Measurements from ENCODE around the gene GADD45B. TPM values are rescaled to one million over a fixed set of nuclear protein-coding genes. Genes with fewer than 3 reads are reported as not detected.

The GADD45B gene
- total and polyA plus RNA-seq, 2 donors (not counting 3 experiments of a cell fraction or from before 2014, with no cell fraction given): 61.3 to 267 TPM

- intact Hi-C loops (cut with micrococcal nuclease) (no loop called here), dilution Hi-C loops (cut with MboI; ENCODE audit: extremely low pct_ligation_motif_present, low sequenced_read_pairs) (no loop called here)
- BruUV-seq (replicated peaks): no TSS peak
- FAIRE-seq (no peak), DNase-seq (ENCODE audit: low read depth, low spot score) (no peak)
- POLR2A ChIA-PET: no interaction called here
- no peak for TF ChIP-seq EZH2 (IDR thresholded peaks at IDR 0.05; ENCODE audit: borderline replicate concordance, low read depth, low read length, severe bottlenecking)
- CTCF ChIA-PET: no interaction called here
- Histone ChIP-seq H3K9me3 (replicated peaks; ENCODE audit: control insufficient read depth, insufficient read depth, low read length) (no peaks in the 10 kb centered on the region), H3K9ac (replicated peaks; ENCODE audit: extremely low read depth, insufficient read depth, low read length) (no peak overlapping the region), H4K20me1 (replicated peaks; ENCODE audit: control insufficient read depth, extremely low read depth, insufficient read depth, low read length) (no peaks in the 10 kb centered on the region), H3K4me2 (ENCODE audit: insufficient read depth, low read length) (no peak overlapping the region), H3K9me1 (replicated peaks; ENCODE audit: control insufficient read depth, extremely low read depth, insufficient read depth, low read length) (no peaks in the 10 kb centered on the region), H2AFZ (ENCODE audit: low read depth, low read length) (no peak overlapping the region), H3K79me2 (ENCODE audit: control insufficient read depth, insufficient read depth, low read length) (peaks cover 86% of the 10 kb centered on the region), H3K27ac (ENCODE audit: insufficient read depth, low read depth, low read length) (no peak overlapping the region), H3K36me3 (ENCODE audit: control insufficient read depth in 2 of 2, extremely low read depth in 1 of 2, insufficient read depth in 2 of 2, low read length in 2 of 2) (peaks cover 3 to 16% of the 10 kb centered on the region in 2 experiments), H3K4me1 (ENCODE audit: control insufficient read depth, extremely low read depth, insufficient read depth, low read length) (no peaks in the 10 kb centered on the region), H3K4me3 (replicated peaks in 1 of 3; ENCODE audit: insufficient read depth in 1 of 3, low read depth in 1 of 3, low read length in 3 of 3) (no peak overlapping the region), H3K27me3 (ENCODE audit: control insufficient read depth in 2 of 2, insufficient read depth in 2 of 2, low read length in 2 of 2) (no peaks in the 10 kb centered on the region)
These were observed 29.5 kb upstream of the GADD45B start for GRCh38 chr19:2446381-2446780.

GRCh38 chr19:2449019-2449418 lies 26.9 kb upstream of the GADD45B start:
- H3K9me3 ChIP-seq (replicated peaks; ENCODE audit: control insufficient read depth, insufficient read depth, low read length): no peaks in the 10 kb centered on the region
- no peak overlapping the region for H3K27ac ChIP-seq (ENCODE audit: insufficient read depth, low read depth, low read length)
- intact Hi-C loops (cut with micrococcal nuclease): no loop called here
- H3K9me1 ChIP-seq (replicated peaks; ENCODE audit: control insufficient read depth, extremely low read depth, insufficient read depth, low read length): no peaks in the 10 kb centered on the region
- no peak overlapping the region for H3K4me3 ChIP-seq (replicated peaks in 1 of 3; ENCODE audit: insufficient read depth in 1 of 3, low read depth in 1 of 3, low read length in 3 of 3)
- H3K4me1 ChIP-seq (ENCODE audit: control insufficient read depth, extremely low read depth, insufficient read depth, low read length): no peaks in the 10 kb centered on the region
- ChIA-PET POLR2A (no interaction called here), CTCF (no interaction called here)
- no peak overlapping the region for H3K4me2 ChIP-seq (ENCODE audit: insufficient read depth, low read length)
- DNase-seq (ENCODE audit: low read depth, low spot score) (no peak), FAIRE-seq (no peak)
- no peak overlapping the region for H2AFZ ChIP-seq (ENCODE audit: low read depth, low read length)
- no peak overlapping the region for H3K9ac ChIP-seq (replicated peaks; ENCODE audit: extremely low read depth, insufficient read depth, low read length)
- BruUV-seq (replicated peaks): no TSS peak
- H3K36me3 ChIP-seq (ENCODE audit: control insufficient read depth in 2 of 2, extremely low read depth in 1 of 2, insufficient read depth in 2 of 2, low read length in 2 of 2): peaks cover 3 to 5% of the 10 kb centered on the region in 2 experiments
- peaks cover 89% of the 10 kb centered on the region for H3K79me2 ChIP-seq (ENCODE audit: control insufficient read depth, insufficient read depth, low read length)
- dilution Hi-C loops (cut with MboI; ENCODE audit: extremely low pct_ligation_motif_present, low sequenced_read_pairs): no loop called here
- no peak for TF ChIP-seq MAX (IDR thresholded peaks at IDR 0.05; ENCODE audit: insufficient read depth, insufficient read length)
- no peak for TF ChIP-seq POLR2AphosphoS5 (IDR thresholded peaks at IDR 0.05; ENCODE audit: insufficient read depth, low read depth, low read length)
- no peak for TF ChIP-seq FOS (IDR thresholded peaks at IDR 0.05; ENCODE audit: borderline replicate concordance, insufficient read depth, low read length)
- no peak for TF ChIP-seq CTCF (IDR thresholded peaks at IDR 0.05; ENCODE audit: extremely low read depth in 1 of 2, insufficient read depth in 1 of 2, low read depth in 1 of 2, low read length in 2 of 2)
- TF ChIP-seq JUN (IDR thresholded peaks at IDR 0.05; ENCODE audit: borderline replicate concordance, insufficient read depth, insufficient read length, low read depth): no peak
- TF ChIP-seq POLR2A (IDR thresholded peaks at IDR 0.05; ENCODE audit: low read depth, low read length): no peak
- no peak for TF ChIP-seq MYC (IDR thresholded peaks at IDR 0.05; ENCODE audit: low read depth, low read length)
- TF ChIP-seq GATA2 (IDR thresholded peaks at IDR 0.05; ENCODE audit: insufficient read depth, insufficient read length, low read depth, low read length): no peak
- no peak for TF ChIP-seq EZH2 (IDR thresholded peaks at IDR 0.05; ENCODE audit: borderline replicate concordance, low read depth, low read length, severe bottlenecking)
- no peaks in the 10 kb centered on the region for H3K27me3 ChIP-seq (ENCODE audit: control insufficient read depth in 2 of 2, insufficient read depth in 2 of 2, low read length in 2 of 2)
- no peaks in the 10 kb centered on the region for H4K20me1 ChIP-seq (replicated peaks; ENCODE audit: control insufficient read depth, extremely low read depth, insufficient read depth, low read length)

Measured in endothelial cell of umbilical vein (primary cell).